H54 (cell line): ENCODE measurements around the gene TRAP1.

Experiments
- DNase-seq: peaks from one replicate; pipeline ENCODE4 v3.0.0; 2011; ENCODE audit warnings: low spot score, mixed read lengths; ENCODE audit not compliant: insufficient read length
- FAIRE-seq: peaks from 3 replicates; lab custom pipeline; 2011; peaks lifted over from hg19 to GRCh38; lab: Jason Lieb, UNC
- POLR2A ChIP-seq: IDR thresholded peaks from 2 replicates; pipeline ENCODE4 v1.6.1; 2011; ENCODE audit warnings: low read depth, mild to moderate bottlenecking, low read length

TRAP1 gene

GRCh38 chr16:3713587-3714242, 3.6 kb downstream of the TRAP1 start:
- no peak for DNase-seq
- TF ChIP-seq POLR2A = no peak
- no peak for FAIRE-seq

- TF ChIP-seq POLR2A = no peak
- no peak for FAIRE-seq
- DNase-seq = no peak
Measured at GRCh38 chr16:3712861-3713372, 4.4 kb downstream of the TRAP1 start.

- DNase-seq (no peak), FAIRE-seq (no peak)
- no peak for TF ChIP-seq POLR2A
Measured at GRCh38 chr16:3706253-3707012, 10.9 kb downstream of the TRAP1 start.

GRCh38 chr16:3702082-3702481, 15.2 kb downstream of the TRAP1 start:
- FAIRE-seq = no peak
- DNase-seq = no peak
- no peak for TF ChIP-seq POLR2A

- no peak for TF ChIP-seq POLR2A
- DNase-seq (no peak), FAIRE-seq (no peak)
Measured at GRCh38 chr16:3701531-3701930, 15.8 kb downstream of the TRAP1 start.

- no peak for TF ChIP-seq POLR2A
- FAIRE-seq (no peak), DNase-seq (no peak)
Measured at GRCh38 chr16:3698941-3699340, 18.4 kb downstream of the TRAP1 start.

GRCh38 chr16:3696425-3697218, 20.7 kb downstream of the TRAP1 start:
- TF ChIP-seq POLR2A = no peak
- DNase-seq (no peak), FAIRE-seq (no peak)

- FAIRE-seq (no peak), DNase-seq (no peak)
- no peak for TF ChIP-seq POLR2A
Measured at GRCh38 chr16:3695610-3696369, 21.5 kb downstream of the TRAP1 start.

GRCh38 chr16:3694051-3694450, 23.3 kb downstream of the TRAP1 start:
- FAIRE-seq = no peak
- TF ChIP-seq POLR2A = no peak
- no peak for DNase-seq

GRCh38 chr16:3691761-3692160, 25.6 kb downstream of the TRAP1 start:
- no peak for FAIRE-seq
- no peak for DNase-seq
- TF ChIP-seq POLR2A = no peak

- FAIRE-seq = no peak
- no peak; the same call in 1 of the 2 replicates for TF ChIP-seq POLR2A
Measured at GRCh38 chr16:3690980-3691720, 26.2 kb downstream of the TRAP1 start.

GRCh38 chr16:3690470-3690928, 26.8 kb downstream of the TRAP1 start:
- peak; percentile 27 for FAIRE-seq
- peak; percentile 90 for DNase-seq
- no peak for TF ChIP-seq POLR2A

More at GRCh38 chr16:3690980-3691720, 26.2 kb downstream of the TRAP1 start:
- DNase-seq = no peak

GRCh38 chr16:3689731-3690130, 27.6 kb downstream of the TRAP1 start:
- DNase-seq (no peak), FAIRE-seq (no peak)
- no peak for TF ChIP-seq POLR2A
